H9 (cell line): ENCODE measurements around the gene NEURL1. TPM values are rescaled to one million over a fixed set of nuclear protein-coding genes. Genes with fewer than 3 reads are reported as not detected.
A peak's percentile ranks its signal among the peaks of the same experiment; 100 is the strongest.

Experiments
- DNase-seq: peaks from one replicate; pipeline ENCODE4 v3.0.0-alpha.2; 2017
- H2AFZ ChIP-seq: one replicate; pipeline ENCODE4 v1.6.1; 2013; ENCODE audit warnings: mild to moderate bottlenecking, low read length, control low read depth, moderate library complexity
- H2AK5ac ChIP-seq: 2 replicates; pipeline ENCODE4 v1.6.1; 2013; ENCODE audit warnings: low read length, control low read depth, mixed read lengths; ENCODE audit not compliant: insufficient read length
- H2BK120ac ChIP-seq: one replicate; pipeline ENCODE4 v1.6.1; 2013; ENCODE audit warnings: low read depth, mild to moderate bottlenecking, low read length, control low read depth, inconsistent platforms; ENCODE audit not compliant: poor library complexity, severe bottlenecking
- H2BK12ac ChIP-seq: 2 replicates; pipeline ENCODE4 v1.6.1; 2013; ENCODE audit warnings: low read length, control low read depth, mixed read lengths, low read depth; ENCODE audit not compliant: insufficient read length
- H2BK15ac ChIP-seq: 2 replicates; pipeline ENCODE4 v1.6.1; 2013; ENCODE audit warnings: low read depth, low read length, control low read depth
- H2BK20ac ChIP-seq: one replicate; pipeline ENCODE4 v1.6.1; 2013; ENCODE audit warnings: low read depth, mild to moderate bottlenecking, low read length, control low read depth, inconsistent platforms; ENCODE audit not compliant: poor library complexity, severe bottlenecking
- H2BK5ac ChIP-seq: 2 replicates; pipeline ENCODE4 v1.6.1; 2013; ENCODE audit warnings: low read length, control low read depth, mixed read lengths; ENCODE audit not compliant: insufficient read length
- H3K14ac ChIP-seq: 2 replicates; pipeline ENCODE4 v1.6.1; 2013; ENCODE audit warnings: low read length, control low read depth; ENCODE audit not compliant: insufficient read depth
- H3K18ac ChIP-seq: 2 replicates; pipeline ENCODE4 v1.6.1; 2013; ENCODE audit warnings: low read depth, mild to moderate bottlenecking, mixed read lengths, low read length, control low read depth; ENCODE audit not compliant: insufficient read length
- H3K23ac ChIP-seq: 2 replicates; pipeline ENCODE4 v1.6.1; 2013; ENCODE audit warnings: low read length, control low read depth, mixed read lengths, low read depth; ENCODE audit not compliant: insufficient read length
- H3K23me2 ChIP-seq: 2 replicates; pipeline ENCODE4 v1.6.1; 2013; ENCODE audit warnings: low read depth, mild to moderate bottlenecking, mixed read lengths, low read length, control low read depth; ENCODE audit not compliant: insufficient read length, poor library complexity, severe bottlenecking
- H3K27ac ChIP-seq: 2 replicates; pipeline ENCODE4 v1.5.1; 2013; ENCODE audit warnings: low read length, control low read depth, mixed read lengths, low read depth; ENCODE audit not compliant: insufficient read length
- H3K27me3 ChIP-seq: 2 replicates; pipeline ENCODE4 v1.6.1; 2013; ENCODE audit warnings: low read length, control low read depth, inconsistent platforms; ENCODE audit not compliant: insufficient read depth
- H3K4ac ChIP-seq: 2 replicates; pipeline ENCODE4 v1.6.1; 2013; ENCODE audit warnings: low read depth, mild to moderate bottlenecking, control low read depth, inconsistent platforms, low read length, moderate library complexity
- H3K4me1 ChIP-seq: 2 replicates; pipeline ENCODE4 v1.6.1; 2013; ENCODE audit warnings: low read length, control low read depth, inconsistent platforms; ENCODE audit not compliant: insufficient read depth
- H3K4me2 ChIP-seq: 2 replicates; pipeline ENCODE4 v1.6.1; 2013; ENCODE audit warnings: low read length, control low read depth, mixed read lengths; ENCODE audit not compliant: insufficient read length, insufficient read depth
- H3K56ac ChIP-seq: 2 replicates; pipeline ENCODE4 v1.6.1; 2013; ENCODE audit warnings: low read depth, mild to moderate bottlenecking, mixed read lengths, low read length, control low read depth; ENCODE audit not compliant: insufficient read length
- H3K79me1 ChIP-seq: 2 replicates; pipeline ENCODE4 v1.6.1; 2013; ENCODE audit warnings: low read depth, mild to moderate bottlenecking, moderate library complexity, low read length, control low read depth, inconsistent platforms; ENCODE audit not compliant: insufficient read depth, poor library complexity, severe bottlenecking
- H3K79me2 ChIP-seq: 2 replicates; pipeline ENCODE4 v1.6.1; 2013; ENCODE audit warnings: low read length, control low read depth, inconsistent platforms; ENCODE audit not compliant: insufficient read depth
- H3K9ac ChIP-seq: 2 replicates; pipeline ENCODE4 v1.6.1; 2013; ENCODE audit warnings: low read length, control low read depth, mixed read lengths; ENCODE audit not compliant: insufficient read length; ENCODE audit errors: extremely low read depth
- H3K9me3 ChIP-seq: one replicate; pipeline ENCODE4 v1.6.1; 2013; ENCODE audit warnings: low read depth, low read length, inconsistent platforms; ENCODE audit not compliant: control insufficient read depth
- H3T11ph ChIP-seq: one replicate; pipeline ENCODE4 v1.6.1; 2013; ENCODE audit warnings: mild to moderate bottlenecking, low read length, control low read depth, inconsistent platforms
- H4K20me1 ChIP-seq: one replicate; pipeline ENCODE4 v1.6.1; 2013; ENCODE audit not compliant: control insufficient read depth, insufficient read length, insufficient read depth
- H4K5ac ChIP-seq: 2 replicates; pipeline ENCODE4 v1.6.1; 2013; ENCODE audit warnings: low read depth, mild to moderate bottlenecking, mixed read lengths, low read length, control low read depth; ENCODE audit not compliant: insufficient read length
- H4K8ac ChIP-seq: replicated peaks from 2 replicates; pipeline ENCODE4 v1.6.1; 2013; ENCODE audit warnings: low read length, control low read depth, mixed read lengths, low read depth; ENCODE audit not compliant: insufficient read length
- H4K91ac ChIP-seq: 2 replicates; pipeline ENCODE4 v1.6.1; 2013; ENCODE audit warnings: low read depth, mild to moderate bottlenecking, moderate library complexity, mixed read lengths, low read length, control low read depth; ENCODE audit not compliant: insufficient read length
- H3K27ac Mint-ChIP-seq, 3 experiments: 2 replicates in 2 of 3; 3 replicates in 1 of 3; pipeline ENCODE4 v1.8.0; 2020 to 2021; ENCODE audit warnings: mixed read lengths in 3 of 3, mild to moderate bottlenecking in 1 of 3, moderate library complexity in 1 of 3
- H3K27me3 Mint-ChIP-seq: 2 replicates; pipeline ENCODE4 v1.8.0; 2021; ENCODE audit warnings: low read depth, mild to moderate bottlenecking, moderate library complexity, mixed read lengths
- H3K36me3 Mint-ChIP-seq, 3 experiments: 2 replicates in 2 of 3; 3 replicates in 1 of 3; pipeline ENCODE4 v1.8.0; 2020 to 2021; ENCODE audit warnings: low read depth in 3 of 3, mixed read lengths in 3 of 3; ENCODE audit not compliant: insufficient read depth in 1 of 3
- H3K4me1 Mint-ChIP-seq, 2 experiments: 2 replicates each; pipeline ENCODE4 v1.8.0; 2020; ENCODE audit warnings: mixed read lengths in 2 of 2
- H3K4me3 Mint-ChIP-seq, 2 experiments: 2 replicates in 1 of 2; 3 replicates in 1 of 2; pipeline ENCODE4 v1.8.0; 2020 to 2021; ENCODE audit warnings: mild to moderate bottlenecking in 2 of 2, mixed read lengths in 2 of 2, moderate library complexity in 1 of 2
- H3K9me3 Mint-ChIP-seq, 2 experiments: 2 replicates in 1 of 2; 3 replicates in 1 of 2; pipeline ENCODE4 v1.8.0; 2020; ENCODE audit warnings: mild to moderate bottlenecking in 2 of 2, mixed read lengths in 2 of 2, moderate library complexity in 1 of 2
- WGBS: extraction: QIAGEN DNeasy Blood & Tissue Kit; methylation state at CpG from one replicate; pipeline ENCODE4 v1.1.7; 2013; ENCODE audit warnings: missing lambda C conversion rate, low lambda C conversion rate, mixed read lengths; ENCODE audit not compliant: insufficient read length; ENCODE audit errors: extremely low coverage; 5-methylcytosine and 5-hydroxymethylcytosine counted together
- total RNA-seq: library from RNA; stranded (reverse); gene quantifications from 2 replicates; pipeline ENCODE4 v1.2.1, GENCODE V29; 2021
- TF ChIP-seq, protein P1 (sequence below): fragments of 200-600 bp; sonication (generic); conservative IDR thresholded peaks from 3 replicates; pipeline ENCODE4 v1.8.0; 2021; ENCODE audit warnings: antibody characterized with exemption, mild to moderate bottlenecking

NEURL1 gene
- total RNA-seq, 1 experiment from 2014 or later = 1.2 TPM

DNA sequence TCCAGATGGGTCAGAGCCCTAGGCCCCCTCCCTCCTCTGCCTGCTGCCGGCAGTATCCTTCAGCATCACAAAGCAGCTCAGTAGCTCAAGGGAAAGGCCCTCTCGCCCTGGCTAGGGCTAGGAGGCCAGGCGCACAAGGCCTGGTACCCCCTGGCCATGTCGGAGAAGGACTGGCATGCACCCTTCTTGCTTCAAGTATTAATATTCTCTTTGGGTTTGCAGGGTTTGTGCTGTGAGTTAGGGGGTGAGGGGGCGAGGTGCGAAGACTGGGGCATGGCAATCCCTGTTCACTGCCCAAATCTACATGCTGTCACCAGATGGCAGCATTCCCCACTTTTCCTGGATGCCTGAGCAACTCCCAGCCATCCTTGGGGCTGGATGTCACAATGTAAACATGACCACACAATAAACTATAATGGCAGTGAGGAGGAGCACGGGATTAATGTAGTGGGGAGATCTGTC, 105.2 kb downstream of the NEURL1 start:
- H3K4ac ChIP-seq = no peak overlapping the region
- no peak overlapping the region for H2AK5ac ChIP-seq
- H2BK20ac ChIP-seq = no peak overlapping the region
- peaks cover 4% of the 10 kb centered on the region; the same call in 1 of the 2 replicates for H3K27me3 Mint-ChIP-seq
- no peak overlapping the region for H3T11ph ChIP-seq
- no peak overlapping the region for H3K27ac Mint-ChIP-seq
- H3K56ac ChIP-seq = no peak overlapping the region
- no peak overlapping the region for H3K27ac ChIP-seq
- H3K4me2 ChIP-seq = no peak overlapping the region
- TF ChIP-seq, protein P1, sequence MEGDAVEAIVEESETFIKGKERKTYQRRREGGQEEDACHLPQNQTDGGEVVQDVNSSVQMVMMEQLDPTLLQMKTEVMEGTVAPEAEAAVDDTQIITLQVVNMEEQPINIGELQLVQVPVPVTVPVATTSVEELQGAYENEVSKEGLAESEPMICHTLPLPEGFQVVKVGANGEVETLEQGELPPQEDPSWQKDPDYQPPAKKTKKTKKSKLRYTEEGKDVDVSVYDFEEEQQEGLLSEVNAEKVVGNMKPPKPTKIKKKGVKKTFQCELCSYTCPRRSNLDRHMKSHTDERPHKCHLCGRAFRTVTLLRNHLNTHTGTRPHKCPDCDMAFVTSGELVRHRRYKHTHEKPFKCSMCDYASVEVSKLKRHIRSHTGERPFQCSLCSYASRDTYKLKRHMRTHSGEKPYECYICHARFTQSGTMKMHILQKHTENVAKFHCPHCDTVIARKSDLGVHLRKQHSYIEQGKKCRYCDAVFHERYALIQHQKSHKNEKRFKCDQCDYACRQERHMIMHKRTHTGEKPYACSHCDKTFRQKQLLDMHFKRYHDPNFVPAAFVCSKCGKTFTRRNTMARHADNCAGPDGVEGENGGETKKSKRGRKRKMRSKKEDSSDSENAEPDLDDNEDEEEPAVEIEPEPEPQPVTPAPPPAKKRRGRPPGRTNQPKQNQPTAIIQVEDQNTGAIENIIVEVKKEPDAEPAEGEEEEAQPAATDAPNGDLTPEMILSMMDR = peak; percentile 86
- H3K14ac ChIP-seq = no peak overlapping the region
- no peak overlapping the region for H2BK5ac ChIP-seq
- H4K91ac ChIP-seq = no peak overlapping the region
- no peaks in the 10 kb centered on the region for H3K23me2 ChIP-seq
- peaks cover 0 to 5% (median 1%) of the 10 kb centered on the region in 3 experiments; a peak in 2 of 7 replicates for H3K36me3 Mint-ChIP-seq
- H4K20me1 ChIP-seq = no peaks in the 10 kb centered on the region
- H4K8ac ChIP-seq = no peak overlapping the region
- H3K4me1 Mint-ChIP-seq = peaks cover 9 to 19% of the 10 kb centered on the region in 2 experiments
- H3K9me3 ChIP-seq = no peaks in the 10 kb centered on the region
- no peaks in the 10 kb centered on the region for H3K79me2 ChIP-seq
- H3K18ac ChIP-seq = no peak overlapping the region
- no peak overlapping the region for H3K23ac ChIP-seq
- DNase-seq = peak; percentile 75
- no peaks in the 10 kb centered on the region for H3K4me1 ChIP-seq
- H2BK120ac ChIP-seq = no peak overlapping the region
- no peaks in the 10 kb centered on the region for H3K27me3 ChIP-seq
- no peaks in the 10 kb centered on the region for H3K79me1 ChIP-seq
- no peak overlapping the region for H3K9ac ChIP-seq
- H2BK15ac ChIP-seq = no peak overlapping the region
- H4K5ac ChIP-seq = no peak overlapping the region
- no peak overlapping the region for H3K4me3 Mint-ChIP-seq
- H2AFZ ChIP-seq = no peak overlapping the region
- H2BK12ac ChIP-seq = no peak overlapping the region
- no peaks in the 10 kb centered on the region for H3K9me3 Mint-ChIP-seq
- WGBS = no CpG with 5 or more reads among the region's 7 CpGs
